Prostate gland (tissue), 2 donors: ENCODE data around the gene TSPAN7. TPM values are rescaled to one million over a fixed set of nuclear protein-coding genes. Genes with fewer than 3 reads are reported as not detected.

Experiments used
- DNase-seq: peaks from one replicate; pipeline ENCODE4 v3.0.0-alpha.2; 2019; ENCODE audit warnings: low spot score
- H3K27ac ChIP-seq, 2 donors: fragments of 200-600 bp; sonication (generic); 2 replicates each; pipeline ENCODE4 v1.5.1; 2017 to 2019
- H3K27me3 ChIP-seq: fragments of 200-600 bp; sonication (generic); replicated peaks from 2 replicates; pipeline ENCODE4 v1.5.1; 2019; ENCODE audit not compliant: insufficient read depth
- H3K36me3 ChIP-seq, 2 donors: fragments of 200-600 bp; sonication (generic); 1 replicate in 1 of 2; 2 replicates in 1 of 2; pipeline versions ENCODE4 v1.5.1 to v1.8.1; 2017 to 2019
- H3K4me1 ChIP-seq: fragments of 200-600 bp; sonication (generic); replicated peaks from 2 replicates; pipeline ENCODE4 v1.5.1; 2019
- H3K4me3 ChIP-seq, 2 donors: fragments of 200-600 bp; sonication (generic); 2 replicates each; pipeline ENCODE4 v1.5.1; 2017 to 2019
- H3K9me3 ChIP-seq: fragments of 200-600 bp; sonication (generic); 2 replicates; pipeline ENCODE4 v1.5.1; 2017
- POLR2A ChIP-seq: fragments of 450-650 bp; IDR thresholded peaks from one replicate; pipeline ENCODE4 v1.6.1; 2016; ENCODE audit warnings: antibody characterized with exemption, mild to moderate bottlenecking
- POLR2AphosphoS5 ChIP-seq: sonication (generic); formaldehyde crosslinking; IDR thresholded peaks from one replicate; pipeline ENCODE4 v1.6.1; 2017; ENCODE audit warnings: antibody characterized with exemption
- WGBS: methylation state at CpG from one replicate; pipeline ENCODE4 v1.1.5; 2018; 5-methylcytosine and 5-hydroxymethylcytosine counted together
- intact Hi-C: fragments of 100-400 bp; cut with DNase I; formaldehyde crosslinking; loops from one replicate; pipeline ENCODE4 v1.14.2; 2022
- total RNA-seq, 2 donors: library from RNA; depleted of rRNA; stranded (reverse); fragments of >200 nt; gene quantifications; one replicate each; pipeline ENCODE4 v1.1.0, GENCODE V29; 2016
- TF ChIP-seq, protein P1 (sequence below), 4 experiments: fragments of 200-600 bp in 2 of 4; fragments of 450-650 bp in 2 of 4; sonication (generic) in 2 of 4; IDR thresholded peaks; 1 replicate in 3 of 4; 2 replicates in 1 of 4; pipeline ENCODE4 v1.5.1; 2016 to 2019; ENCODE audit warnings: antibody characterized with exemption in 4 of 4, mild to moderate bottlenecking in 2 of 4, moderate library complexity in 2 of 4

Gene TSPAN7
- total RNA-seq, 2 donors from 2014 or later, result 11.4 to 16.4 TPM

DNA sequence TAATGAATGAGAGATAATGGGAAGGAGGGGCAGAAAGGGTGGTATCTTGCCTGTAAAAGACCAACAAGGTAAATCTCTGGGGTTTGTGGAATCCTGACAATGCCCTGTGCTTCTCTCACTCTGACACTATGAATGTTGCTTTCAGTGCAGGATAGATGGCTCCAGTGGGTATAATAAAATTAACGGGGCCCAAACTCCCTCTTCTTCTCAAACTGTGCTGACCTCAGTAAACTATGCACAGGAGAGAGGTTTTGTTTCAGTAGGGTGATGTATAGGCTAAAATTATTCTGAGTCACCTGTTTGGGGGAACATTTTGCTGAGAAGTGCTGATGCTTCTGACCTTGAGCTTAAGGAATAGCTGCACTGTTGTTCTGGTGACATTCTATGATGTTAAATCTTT, 82.6 kb downstream of the TSPAN7 start:
- Histone ChIP-seq H3K4me1 (no peaks in the 10 kb centered on the region), H3K36me3 (no peaks in the 10 kb centered on the region), H3K9me3 (no peaks in the 10 kb centered on the region), H3K27ac (no peak overlapping the region), H3K4me3 (no peak overlapping the region), H3K27me3 (no peaks in the 10 kb centered on the region)
- no peak for DNase-seq
- WGBS, result 43% methylated on average over 1 of the region's 1 CpG
- intact Hi-C loops, result no loop called here
- TF ChIP-seq, protein P1, sequence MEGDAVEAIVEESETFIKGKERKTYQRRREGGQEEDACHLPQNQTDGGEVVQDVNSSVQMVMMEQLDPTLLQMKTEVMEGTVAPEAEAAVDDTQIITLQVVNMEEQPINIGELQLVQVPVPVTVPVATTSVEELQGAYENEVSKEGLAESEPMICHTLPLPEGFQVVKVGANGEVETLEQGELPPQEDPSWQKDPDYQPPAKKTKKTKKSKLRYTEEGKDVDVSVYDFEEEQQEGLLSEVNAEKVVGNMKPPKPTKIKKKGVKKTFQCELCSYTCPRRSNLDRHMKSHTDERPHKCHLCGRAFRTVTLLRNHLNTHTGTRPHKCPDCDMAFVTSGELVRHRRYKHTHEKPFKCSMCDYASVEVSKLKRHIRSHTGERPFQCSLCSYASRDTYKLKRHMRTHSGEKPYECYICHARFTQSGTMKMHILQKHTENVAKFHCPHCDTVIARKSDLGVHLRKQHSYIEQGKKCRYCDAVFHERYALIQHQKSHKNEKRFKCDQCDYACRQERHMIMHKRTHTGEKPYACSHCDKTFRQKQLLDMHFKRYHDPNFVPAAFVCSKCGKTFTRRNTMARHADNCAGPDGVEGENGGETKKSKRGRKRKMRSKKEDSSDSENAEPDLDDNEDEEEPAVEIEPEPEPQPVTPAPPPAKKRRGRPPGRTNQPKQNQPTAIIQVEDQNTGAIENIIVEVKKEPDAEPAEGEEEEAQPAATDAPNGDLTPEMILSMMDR (IDR thresholded peaks at IDR 0.05), result no peak
- TF ChIP-seq POLR2AphosphoS5, result no peak

DNA sequence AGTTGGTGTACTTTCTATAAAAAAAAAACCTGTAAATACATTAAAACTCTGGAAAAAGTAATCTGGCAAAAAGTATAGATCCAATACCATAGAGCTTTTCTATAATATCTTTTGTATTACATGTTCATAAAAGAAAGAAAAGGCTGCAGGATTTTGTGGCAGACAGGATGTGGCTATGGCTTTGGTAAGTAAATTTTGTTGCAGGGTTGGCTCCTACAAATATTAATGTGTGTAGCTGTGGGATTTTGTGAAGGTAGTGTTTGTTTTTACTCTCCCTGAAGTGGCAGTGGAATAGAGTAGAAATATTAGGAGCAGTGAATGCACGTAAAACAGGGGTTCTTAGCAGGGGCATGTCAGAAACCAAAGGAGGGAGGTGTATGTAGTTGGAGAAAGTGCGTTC, 84.8 kb downstream of the TSPAN7 start:
- no peak for DNase-seq
- no peaks in the 10 kb centered on the region for H3K27me3 ChIP-seq
- H3K4me1 ChIP-seq, result no peaks in the 10 kb centered on the region
- intact Hi-C loops, result no loop called here
- WGBS, result 88% methylated on average over 2 of the region's 2 CpGs
- no peaks in the 10 kb centered on the region for H3K9me3 ChIP-seq
- H3K4me3 ChIP-seq, result no peak overlapping the region
- no peak for TF ChIP-seq POLR2AphosphoS5
- TF ChIP-seq, protein P1 (IDR thresholded peaks at IDR 0.05), result no peak
- TF ChIP-seq POLR2A, result no peak
- no peaks in the 10 kb centered on the region for H3K36me3 ChIP-seq
- no peak overlapping the region for H3K27ac ChIP-seq

DNA sequence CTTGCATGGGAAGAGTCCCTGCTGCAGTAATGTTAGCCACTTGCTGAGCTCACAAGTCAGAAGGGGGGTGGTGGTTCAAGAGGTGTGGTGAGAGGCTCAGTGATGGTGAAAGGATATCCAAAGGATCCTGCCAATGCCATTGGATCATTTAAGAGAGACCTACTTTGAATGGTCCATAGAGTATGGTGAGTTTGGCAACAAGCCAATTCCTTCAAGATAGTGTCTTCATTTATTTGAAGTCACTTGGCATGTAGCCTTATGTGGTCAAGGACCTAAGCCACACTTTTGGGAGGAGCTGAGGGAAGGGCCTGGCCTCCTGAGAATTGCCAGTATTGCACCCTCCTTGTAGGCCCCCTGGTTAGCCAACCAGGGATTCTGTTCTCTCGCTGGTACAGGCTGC, 87.9 kb downstream of the TSPAN7 start:
- 80% methylated on average over 1 of the region's 1 CpG for WGBS
- Histone ChIP-seq H3K4me1 (no peaks in the 10 kb centered on the region), H3K27me3 (no peaks in the 10 kb centered on the region), H3K36me3 (no peaks in the 10 kb centered on the region), H3K9me3 (no peaks in the 10 kb centered on the region), H3K27ac (no peak overlapping the region), H3K4me3 (no peak overlapping the region)
- TF ChIP-seq POLR2A, result no peak
- no peak for TF ChIP-seq POLR2AphosphoS5
- TF ChIP-seq, protein P1 (IDR thresholded peaks at IDR 0.05), result no peak
- no peak for DNase-seq
- intact Hi-C loops, result no loop called here

DNA sequence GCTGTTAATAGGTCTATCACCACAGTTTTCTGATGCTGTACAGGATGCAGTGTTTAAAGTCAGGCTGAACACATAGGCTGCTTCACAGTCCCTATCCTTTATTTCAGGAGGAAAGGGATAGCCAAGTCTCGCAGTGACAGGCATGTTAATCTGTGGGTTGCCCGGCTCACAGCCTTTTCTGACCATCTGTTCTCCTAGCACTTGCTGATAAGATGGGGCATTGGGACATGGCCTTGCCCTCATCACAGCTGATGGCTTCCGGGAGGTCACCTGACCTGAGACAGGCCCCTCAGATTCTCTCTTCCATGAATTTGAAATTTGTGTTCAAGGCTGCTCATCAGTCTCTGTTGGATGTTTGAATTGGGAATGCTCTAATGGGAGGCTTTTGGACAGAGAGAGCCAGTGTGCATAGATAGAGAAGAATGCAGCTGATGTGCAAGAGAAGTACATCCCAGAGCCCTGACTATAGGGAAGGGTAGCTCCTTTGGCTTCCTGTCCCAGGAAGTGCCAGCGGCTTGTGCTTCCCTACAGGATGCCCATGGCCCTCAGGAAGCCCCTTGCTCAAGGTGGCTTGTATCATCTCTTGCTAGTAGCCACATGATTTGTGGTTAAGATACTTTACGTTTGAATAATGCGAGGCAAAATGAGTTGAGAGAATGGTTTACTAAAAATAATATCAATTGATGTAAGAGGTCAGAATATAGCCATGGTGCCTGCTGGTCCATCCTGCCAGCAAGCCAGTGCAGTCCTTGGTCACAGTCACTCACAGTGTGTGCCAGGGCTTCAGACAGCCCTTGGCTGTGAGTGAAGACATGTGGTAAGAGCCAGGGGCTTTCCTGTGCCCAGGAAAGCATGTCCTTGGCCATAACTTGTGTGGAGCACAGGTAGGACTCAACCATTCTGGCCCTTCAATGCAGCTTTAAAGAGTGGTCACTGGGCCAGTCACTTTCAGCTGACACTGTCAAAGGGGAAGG, 88.6 kb downstream of the TSPAN7 start:
- H3K4me3 ChIP-seq, result no peak overlapping the region
- H3K36me3 ChIP-seq, result no peaks in the 10 kb centered on the region
- H3K27ac ChIP-seq, result no peak overlapping the region
- WGBS, result 89% methylated on average over 6 of the region's 6 CpGs
- intact Hi-C loops, result no loop called here
- H3K27me3 ChIP-seq, result no peaks in the 10 kb centered on the region
- no peak for DNase-seq
- H3K4me1 ChIP-seq, result no peaks in the 10 kb centered on the region
- H3K9me3 ChIP-seq, result no peaks in the 10 kb centered on the region
- no peak for TF ChIP-seq POLR2AphosphoS5
- TF ChIP-seq, protein P1 (IDR thresholded peaks at IDR 0.05), result no peak
- no peak for TF ChIP-seq POLR2A
